GM21423 (cell line): Measurements from ENCODE around the gene STXBP2.

Experiments
- ATAC-seq: cut with Tn5 transposase; IDR thresholded peaks from one replicate; pipeline ENCODE4 v1.9.1; 2021; ENCODE audit warnings: mild to moderate bottlenecking, moderate library complexity; ENCODE audit not compliant: unreplicated experiment

Gene STXBP2

DNA sequence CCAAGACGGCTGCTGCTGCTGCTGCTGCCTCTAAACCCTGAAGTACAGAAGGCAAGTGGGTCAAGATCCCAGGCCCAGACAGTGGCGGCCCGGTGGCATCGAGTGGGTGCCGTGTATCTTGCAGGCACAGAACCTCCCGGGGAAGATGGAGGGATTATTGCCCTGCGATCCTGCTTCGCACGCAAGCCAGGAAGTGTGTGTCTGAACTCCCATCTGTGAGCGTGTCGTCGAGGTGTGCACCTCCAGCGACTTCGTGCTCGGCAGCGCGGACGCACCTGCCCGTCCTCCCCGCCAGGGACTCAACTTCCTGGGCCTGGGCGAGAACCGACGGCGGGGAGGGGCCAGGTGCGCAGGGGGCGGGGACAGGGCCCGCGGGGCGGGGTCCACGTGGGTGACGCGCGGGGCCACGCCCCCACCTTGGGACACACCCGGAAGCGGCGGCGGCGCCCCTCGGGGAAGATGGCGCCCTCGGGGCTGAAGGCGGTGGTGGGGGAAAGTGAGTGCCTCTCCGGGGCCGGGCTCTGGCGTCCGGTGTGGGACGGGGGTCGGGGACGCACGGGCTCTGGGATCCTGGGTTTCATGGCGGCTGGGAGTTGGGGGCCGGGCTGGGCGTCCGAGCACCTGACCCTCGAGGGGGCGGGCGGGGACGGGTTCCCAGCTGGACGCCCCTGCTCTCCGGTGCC is at the start of gene STXBP2:
Gene STXBP2 (plus strand): TSS at position 420 of the 683 bp plus-strand sequence. CDS start 40 bp downstream, at position 460.
- peak; percentile 72 for ATAC-seq

DNA sequence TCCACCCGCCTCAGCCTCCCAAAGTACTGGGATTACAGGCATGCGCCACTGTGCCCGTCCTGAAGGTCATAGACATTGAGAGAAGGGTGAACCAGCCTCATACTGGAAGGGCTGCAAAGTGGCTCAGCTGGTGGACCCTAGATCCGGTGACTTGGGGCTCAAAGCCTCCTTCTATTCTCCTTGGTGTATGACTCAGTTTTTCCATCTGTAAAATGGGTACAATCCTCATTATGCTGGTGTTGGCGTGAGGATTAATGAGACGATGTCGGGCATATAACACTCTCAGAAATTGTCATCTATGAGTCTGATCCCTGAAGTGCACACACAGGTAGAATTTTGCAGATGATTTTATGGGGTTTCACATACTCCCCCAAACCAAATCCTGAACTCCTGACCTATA is 47.1 kb upstream of the STXBP2 start:
- no peak for ATAC-seq

DNA sequence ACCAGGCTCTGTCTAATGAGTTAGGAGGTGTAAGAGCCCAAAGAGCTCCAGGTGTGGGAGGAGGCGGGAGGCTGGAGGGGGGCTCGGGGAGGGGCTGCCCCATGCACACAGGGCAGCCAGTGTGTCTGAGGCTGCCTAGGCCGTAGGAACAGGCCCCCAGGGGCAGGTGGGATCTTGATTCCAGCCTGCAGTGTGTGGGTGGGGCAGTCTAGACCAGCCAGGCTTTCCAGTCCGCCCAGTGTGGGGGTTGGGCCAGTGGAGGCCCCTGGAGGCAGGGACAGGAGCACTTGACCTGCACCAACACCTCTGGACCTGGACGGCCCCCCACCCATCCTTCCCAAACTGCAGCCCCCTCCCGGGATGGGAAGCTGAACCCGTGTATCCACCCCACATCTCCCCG is 46.7 kb upstream of the STXBP2 start:
- ATAC-seq = no peak

GRCh38 chr19:7595466-7596133 is 41.3 kb upstream of the STXBP2 start, which contains the start of gene CAMSAP3:
Gene CAMSAP3 (plus strand): TSS chr19:7595863. CDS start chr19:7596003, 140 bp downstream.
- no peak for ATAC-seq

- no peak for ATAC-seq
Observed at GRCh38 chr19:7596211-7596937, 40.5 kb upstream of the STXBP2 start.

DNA sequence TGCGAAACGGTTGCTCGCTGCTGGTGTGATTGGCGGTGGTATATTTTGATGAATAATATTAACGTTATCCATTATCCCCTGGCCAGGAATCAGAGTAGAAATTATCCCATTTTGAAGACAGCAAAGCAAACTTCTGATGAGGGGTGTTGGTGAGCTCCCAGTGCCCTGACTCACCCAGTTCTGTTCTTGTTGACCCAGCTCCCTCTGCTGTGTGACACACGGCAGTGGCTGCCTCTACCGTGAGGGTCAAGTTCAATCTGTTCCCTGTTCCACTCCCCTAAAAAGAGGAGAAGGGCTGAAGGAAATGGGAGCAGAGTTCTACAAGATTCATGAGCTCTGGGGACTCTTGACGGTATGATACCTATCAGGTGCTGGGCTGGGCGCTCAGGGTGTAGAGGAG is 39.2 kb upstream of the STXBP2 start:
- no peak for ATAC-seq

DNA sequence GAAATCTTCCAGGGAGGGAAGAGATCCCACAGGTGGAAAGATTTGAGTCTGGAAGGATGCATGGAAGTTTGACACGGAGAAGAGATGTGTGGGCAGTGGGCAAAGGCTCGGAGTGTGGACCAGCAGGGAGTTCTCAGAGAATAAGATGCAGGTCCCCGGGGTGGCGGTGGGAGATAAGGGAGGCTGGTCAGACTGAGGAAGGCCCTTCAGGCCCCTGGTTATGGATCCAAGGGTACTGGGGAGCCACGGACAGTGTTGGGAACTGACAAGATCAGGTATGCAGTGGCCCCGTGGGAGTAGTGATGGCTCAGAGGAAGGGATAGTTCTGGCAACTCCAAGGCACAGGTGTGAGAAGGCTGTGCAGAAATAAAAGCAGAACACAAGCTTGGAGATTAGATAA is 38.7 kb upstream of the STXBP2 start:
- no peak for ATAC-seq

GRCh38 chr19:7600721-7601120 is 36.2 kb upstream of the STXBP2 start:
- ATAC-seq = no peak

GRCh38 chr19:7602240-7602934 is 34.5 kb upstream of the STXBP2 start:
- ATAC-seq = no peak

DNA sequence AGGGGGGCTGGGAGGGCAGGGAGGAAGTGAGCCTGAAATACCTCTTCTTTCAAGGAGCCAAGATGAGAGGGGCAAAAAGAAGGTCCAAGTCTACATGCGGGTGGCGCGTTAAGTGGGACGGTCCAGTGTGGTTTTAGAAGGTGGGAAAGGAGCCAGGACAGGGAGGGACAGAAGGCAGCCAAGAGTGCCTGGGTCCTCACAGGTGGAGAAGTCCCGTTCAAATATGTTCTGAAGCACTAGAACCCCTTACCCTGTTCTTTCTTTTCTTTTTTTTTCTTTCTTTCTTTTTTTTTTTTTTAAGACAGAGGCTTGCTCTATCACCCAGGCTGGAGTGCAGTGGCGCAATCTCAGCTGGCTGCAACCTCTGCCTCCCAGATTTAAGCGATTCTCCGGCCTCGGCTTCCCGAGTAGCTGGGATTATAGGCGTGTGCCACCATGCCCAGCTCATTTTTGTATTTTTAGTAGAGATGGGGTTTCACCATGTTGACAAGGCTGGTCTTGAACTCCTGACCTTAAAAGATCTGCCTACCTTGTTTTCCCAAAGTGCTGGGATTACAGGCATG is 33.9 kb upstream of the STXBP2 start:
- ATAC-seq = no peak

GRCh38 chr19:7603919-7604318 is 33.0 kb upstream of the STXBP2 start:
- ATAC-seq = no peak

- ATAC-seq = no peak
Observed at GRCh38 chr19:7605490-7606222, 31.3 kb upstream of the STXBP2 start.

- no peak for ATAC-seq
Observed at GRCh38 chr19:7606289-7606688, 30.6 kb upstream of the STXBP2 start.

DNA sequence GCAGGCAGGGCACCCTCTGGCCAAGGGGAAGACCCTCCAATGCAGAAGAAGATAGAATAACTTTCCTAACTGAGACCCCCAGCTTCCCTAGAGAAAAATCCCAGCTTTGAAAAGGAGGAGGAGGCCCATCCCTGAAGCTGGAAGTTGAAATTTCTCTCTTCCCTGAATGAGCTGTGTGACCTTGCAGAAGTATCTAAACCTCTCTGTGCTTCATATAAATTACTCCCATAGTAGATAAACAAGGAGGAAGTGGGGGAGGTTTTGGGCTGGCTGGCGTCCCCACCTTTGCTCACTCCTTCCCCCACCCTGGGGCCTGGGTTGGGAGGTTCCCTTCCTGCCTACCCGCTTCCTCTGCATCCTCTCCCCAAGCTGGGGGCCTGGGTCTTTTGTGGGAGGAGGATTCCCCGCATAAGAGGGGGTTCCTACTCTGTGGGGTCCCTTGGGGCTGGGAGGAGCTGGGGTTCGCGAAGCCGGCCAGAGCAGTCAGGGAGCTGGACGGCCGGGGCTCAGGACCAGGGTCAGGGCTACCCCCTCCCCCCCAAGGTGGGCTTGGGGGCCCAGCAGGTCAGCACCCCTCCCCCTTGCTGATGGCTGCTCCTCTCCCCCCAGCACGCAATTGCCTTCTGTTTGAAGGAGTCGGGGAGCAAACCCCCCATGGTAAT is 29.6 kb upstream of the STXBP2 start:
- ATAC-seq = no peak

- ATAC-seq = no peak
Observed at GRCh38 chr19:7607874-7608560, 28.9 kb upstream of the STXBP2 start.

DNA sequence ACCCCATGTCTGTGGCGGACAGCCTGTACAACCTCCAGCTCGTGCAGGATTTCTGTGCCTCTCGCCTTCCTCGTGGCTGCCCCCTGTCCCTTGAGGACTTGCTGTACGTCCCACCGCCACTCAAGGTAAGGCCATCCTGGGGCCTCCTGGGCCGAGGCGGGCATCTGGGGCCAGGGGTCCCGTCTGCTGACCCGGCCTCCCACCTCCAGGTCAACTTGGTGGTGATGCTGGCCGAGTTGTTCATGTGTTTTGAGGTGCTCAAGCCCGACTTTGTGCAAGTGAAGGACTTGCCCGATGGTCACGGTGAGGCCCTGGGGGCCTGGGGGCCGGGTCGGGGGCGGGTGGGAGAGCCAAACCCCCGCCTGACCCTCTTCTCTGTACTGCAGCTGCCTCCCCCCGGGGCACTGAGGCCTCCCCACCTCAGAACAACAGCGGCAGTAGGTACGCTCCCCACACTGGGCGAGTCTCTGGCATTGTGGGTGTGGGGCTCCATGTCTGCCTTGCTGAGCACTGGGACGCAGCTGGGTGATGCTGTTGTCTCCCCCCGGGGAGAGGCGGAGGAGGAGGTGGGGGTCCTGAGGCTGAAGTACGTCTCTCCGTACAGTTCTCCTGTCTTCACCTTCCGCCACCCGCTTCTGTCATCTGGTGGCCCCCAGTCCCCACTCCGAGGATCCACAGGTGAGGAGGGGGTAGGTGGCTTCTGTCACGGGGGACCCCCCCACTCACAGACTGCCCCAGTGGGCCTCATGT is 26.2 kb upstream of the STXBP2 start:
- no peak for ATAC-seq

GRCh38 chr19:7611541-7612279 is 25.2 kb upstream of the STXBP2 start:
- no peak for ATAC-seq
